CD4-positive, alpha-beta T cell treated with Interleukin-15 for 1 hour (primary cell): ENCODE measurements around the gene SPAG8.

Experiments
- DNase-seq: peaks from one replicate; pipeline ENCODE4 v3.0.0-alpha.2; 2020

Gene SPAG8

DNA sequence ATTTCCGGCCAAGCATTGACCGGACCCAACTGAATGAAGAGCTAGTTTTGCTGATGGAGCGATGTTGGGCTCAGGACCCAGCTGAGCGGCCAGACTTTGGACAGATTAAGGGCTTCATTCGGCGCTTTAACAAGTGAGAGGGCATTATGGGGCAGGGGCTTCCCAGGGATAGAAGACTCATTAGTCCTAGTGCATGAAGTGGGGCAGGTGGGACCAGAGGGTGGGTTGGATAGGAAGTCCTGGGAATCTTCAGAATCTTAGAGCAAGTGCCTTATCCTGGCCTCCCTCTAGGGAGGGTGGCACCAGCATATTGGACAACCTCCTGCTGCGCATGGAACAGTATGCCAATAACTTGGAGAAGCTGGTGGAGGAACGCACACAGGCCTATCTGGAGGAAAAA lies 6.0 kb downstream of the SPAG8 start:
- DNase-seq = no peak

DNA sequence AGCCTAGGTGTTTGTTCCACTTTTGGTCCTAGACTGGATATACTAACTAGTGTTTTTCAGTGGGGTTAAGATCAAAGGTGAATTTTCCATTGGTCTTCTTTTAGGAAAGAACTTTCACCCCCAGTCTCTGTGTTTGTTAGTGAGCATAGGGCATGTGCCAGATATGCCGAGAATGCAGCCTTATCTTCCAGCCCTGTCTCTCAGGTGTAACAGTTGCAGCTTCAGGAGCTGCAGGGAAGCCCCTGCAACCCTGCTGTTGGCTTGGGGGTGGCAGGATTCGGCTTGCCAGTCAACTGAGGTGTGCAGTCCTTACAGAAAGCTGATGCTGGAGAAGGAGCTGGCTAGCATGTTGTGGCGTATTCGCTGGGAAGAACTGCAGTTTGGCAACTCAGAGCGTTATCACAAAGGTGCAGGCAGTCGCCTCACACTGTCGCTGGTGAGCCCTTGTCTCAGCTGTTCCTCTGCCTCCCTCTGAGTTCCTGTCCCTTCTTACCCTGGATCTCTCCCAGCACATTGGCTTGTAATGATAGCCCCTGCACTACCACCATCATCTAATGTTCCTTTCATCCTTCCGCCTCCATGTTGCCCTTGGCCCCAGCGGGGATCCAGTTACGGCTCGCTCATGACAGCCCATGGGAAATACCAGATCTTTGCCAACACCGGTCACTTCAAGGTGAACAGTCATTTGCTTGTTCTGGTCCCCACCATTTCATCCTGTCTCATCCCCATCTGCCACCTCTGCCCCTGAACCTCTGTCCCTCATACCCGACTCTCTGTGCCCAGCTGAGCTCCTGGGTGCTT lies 10.5 kb downstream of the SPAG8 start:
- no peak for DNase-seq

DNA sequence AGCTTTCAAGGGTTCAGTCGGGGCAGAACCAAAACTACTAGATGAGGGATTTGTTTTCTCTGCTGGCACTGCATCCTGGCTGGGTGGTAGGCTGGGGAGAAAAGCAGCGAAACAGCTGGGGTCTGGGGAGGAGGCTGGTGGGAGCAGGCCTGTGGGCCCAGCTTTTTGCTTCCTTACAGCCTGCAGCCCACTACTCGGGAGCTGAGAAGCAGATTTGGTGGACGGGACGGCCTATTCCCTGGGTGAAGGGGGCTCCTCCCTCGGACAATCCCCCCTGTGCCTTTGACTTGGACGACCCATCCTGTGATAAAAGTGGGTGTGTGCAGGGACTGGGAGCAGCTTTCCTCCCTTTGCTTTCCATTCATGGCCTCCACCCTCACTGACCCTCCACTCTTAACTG lies 11.5 kb downstream of the SPAG8 start:
- DNase-seq = no peak

DNA sequence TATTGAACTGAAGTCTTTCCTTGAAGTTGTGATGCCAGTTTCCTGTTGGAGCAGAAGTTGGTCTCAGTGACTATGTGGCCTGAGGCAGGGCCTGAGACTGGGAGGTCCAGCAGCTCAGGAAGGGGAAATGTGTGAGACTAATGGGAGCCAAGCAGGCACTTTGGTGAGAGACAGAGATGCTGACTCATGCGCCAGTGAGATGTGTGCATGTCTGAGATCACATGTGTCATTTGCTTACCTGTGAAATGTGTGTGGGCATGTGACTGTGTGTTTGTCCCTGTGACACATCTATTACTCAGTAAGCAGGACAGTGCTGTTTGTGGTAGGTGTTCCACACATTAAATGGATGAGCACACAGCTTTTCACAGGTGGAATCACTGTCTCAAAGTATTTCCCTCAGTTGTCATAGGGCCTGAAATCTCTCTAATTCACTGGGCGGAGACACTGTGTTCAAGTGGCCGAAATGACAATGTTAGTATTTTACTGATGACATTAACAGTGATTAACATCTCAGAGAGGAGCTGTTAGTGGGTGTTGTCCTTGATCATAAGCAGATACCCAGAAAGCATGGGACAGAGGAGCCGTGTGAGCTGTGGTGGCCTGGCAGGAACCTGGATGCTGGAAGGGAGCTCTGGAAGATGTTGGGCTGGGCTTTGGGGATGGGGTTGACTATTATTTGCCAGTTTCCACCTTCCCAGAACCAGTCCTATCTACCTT lies 13.2 kb downstream of the SPAG8 start:
- no peak for DNase-seq

DNA sequence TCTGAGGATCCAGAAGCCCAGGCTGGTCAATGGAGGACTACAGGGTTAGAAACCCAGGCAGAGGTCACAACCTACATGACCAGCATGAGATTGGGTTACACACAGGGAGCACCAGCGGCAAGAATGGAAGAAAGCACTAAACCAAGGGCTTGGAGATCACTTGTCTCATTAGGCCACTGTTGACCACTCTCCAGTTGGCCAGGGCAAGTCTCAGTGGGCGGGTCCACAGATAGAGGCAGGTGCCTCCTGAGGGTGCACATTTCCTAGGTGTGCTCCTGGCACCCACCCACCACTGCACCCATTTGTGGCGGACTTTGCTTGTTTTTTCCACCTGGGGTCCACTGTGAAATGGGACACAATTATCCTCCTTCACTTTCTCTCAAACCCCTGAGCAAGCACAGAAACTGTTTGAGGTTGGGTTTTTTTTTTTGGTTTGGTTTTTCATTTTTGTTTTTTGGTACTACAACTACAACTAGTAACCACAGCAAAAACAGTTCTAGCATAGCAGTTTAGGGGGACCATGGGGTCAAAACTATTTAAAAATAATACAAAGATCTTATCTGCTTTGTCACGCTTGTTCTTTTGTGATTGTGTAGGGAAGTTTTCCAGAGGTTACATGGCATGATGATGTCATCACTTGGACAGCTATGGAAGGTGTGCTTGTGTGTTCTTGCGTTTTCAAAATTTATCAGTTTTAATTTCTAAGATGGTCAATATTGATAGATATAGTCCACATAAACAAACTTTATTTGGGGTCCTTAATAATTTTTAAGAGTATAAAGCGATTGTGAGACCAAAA lies 14.6 kb downstream of the SPAG8 start:
- DNase-seq = no peak

- no peak for DNase-seq
Observed at GRCh38 chr9:35795695-35796094, 16.4 kb downstream of the SPAG8 start.

DNA sequence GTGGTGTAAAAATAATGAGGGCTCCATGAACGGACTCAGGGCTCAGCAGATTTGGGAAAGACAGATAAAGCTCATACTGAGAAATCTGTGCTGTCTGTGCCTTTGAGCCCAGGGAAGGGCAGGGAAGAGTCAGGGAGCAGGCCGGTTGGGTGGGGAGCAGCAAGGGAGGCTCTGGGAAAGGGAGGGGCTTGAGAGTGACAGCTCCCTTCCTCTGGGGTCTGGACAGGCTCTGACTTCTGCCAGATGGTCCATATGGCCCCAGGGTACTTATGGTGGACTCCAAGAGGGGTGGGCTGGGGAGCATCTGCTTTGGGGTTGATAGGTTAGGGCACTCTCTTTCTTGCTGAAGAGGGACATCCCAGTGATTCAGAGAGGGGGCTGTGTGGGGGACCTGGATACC lies 18.6 kb downstream of the SPAG8 start:
- no peak for DNase-seq

DNA sequence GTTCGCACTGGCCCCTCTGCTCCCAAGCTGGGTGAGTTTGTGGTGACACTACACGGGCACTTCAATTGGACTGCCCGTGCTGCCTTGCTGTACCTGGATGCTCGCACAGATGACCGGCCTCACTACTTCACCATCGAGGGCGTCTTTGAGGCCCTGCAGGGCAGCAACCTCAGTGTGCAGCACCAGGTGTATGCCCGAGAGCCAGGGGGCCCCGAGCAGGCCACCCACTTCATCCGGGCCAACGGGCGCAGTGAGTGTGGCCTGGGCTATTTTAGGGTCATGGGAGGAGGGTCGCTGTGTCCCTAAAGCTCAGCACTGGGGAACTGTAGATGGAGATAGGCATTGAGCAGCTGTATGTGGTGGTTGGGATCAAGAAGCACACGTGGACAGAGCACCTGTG lies 19.2 kb downstream of the SPAG8 start:
- no peak for DNase-seq

- no peak for DNase-seq
Observed at GRCh38 chr9:35792024-35792813, 19.8 kb downstream of the SPAG8 start.

GRCh38 chr9:35791297-35791921 lies 20.7 kb downstream of the SPAG8 start, which contains the start of gene NPR2:
Gene NPR2 (plus strand): TSS chr9:35791591. CDS start chr9:35792409, 818 bp downstream.
- no peak for DNase-seq

DNA sequence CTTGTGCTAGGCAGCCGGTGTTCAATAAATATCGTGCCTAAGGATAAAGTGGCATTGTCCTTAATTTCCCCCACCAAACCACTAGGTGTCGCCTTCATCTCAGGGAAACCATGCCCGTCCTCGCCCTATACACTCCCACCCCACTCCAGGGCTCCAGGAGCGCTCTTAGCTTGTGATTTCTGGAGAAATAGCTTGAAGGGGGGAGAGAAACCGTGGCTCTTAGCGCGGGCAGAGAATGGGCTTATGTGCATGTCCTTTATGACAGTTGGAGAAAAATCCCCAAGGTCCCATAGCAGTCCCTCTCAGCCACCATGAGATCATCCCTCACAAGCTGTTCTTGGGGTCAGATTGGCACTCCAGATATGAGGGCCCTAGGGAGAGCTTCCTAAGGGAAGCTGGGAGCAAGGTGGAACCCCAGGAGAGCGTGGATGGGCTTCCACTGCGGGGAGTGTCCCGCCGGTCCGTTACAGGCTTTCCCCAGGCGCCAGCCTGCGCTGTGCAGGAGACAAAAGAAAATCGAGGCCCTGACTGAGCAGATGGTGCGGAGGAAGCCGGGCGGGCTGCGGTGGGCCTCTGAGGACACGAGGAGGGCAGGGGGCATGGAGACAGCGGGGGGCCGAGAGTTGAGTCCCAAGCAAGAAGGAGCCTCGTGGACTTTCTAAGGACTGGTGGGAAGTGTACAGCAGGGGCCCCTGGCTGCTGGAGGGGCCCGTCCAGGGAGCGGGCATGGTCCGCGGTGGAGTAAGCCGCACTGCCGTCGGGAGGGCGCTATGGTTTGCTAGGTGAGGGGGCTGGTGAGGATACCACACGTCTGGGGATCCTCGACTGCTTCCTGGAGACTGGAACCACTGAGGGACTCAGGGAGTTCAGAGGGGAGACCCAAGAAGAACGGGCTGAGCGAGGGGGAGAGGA lies 21.4 kb downstream of the SPAG8 start:
- peak; percentile 59 for DNase-seq

- no peak for DNase-seq
Observed at GRCh38 chr9:35790025-35790384, 22.1 kb downstream of the SPAG8 start.

GRCh38 chr9:35789541-35789940 lies 22.5 kb downstream of the SPAG8 start:
- DNase-seq = no peak

DNA sequence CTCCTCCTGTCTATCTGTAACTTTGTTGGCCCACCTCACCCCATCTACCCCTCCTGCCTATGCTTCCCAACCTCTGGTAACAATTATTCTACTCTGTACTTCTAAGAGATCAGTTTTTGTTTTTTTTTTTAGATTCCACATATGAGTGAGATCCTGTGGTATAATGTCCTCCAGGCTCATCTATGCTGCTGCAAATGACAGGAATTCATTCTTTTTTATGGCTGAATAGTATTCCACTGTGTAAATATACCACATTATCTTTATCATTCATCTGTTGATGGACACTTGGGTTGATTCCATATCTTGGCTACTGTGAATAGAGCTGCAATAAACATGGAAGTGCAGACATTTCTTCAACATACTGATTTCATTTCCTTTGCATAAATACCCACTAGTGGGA lies 28.6 kb downstream of the SPAG8 start:
- DNase-seq = no peak

DNA sequence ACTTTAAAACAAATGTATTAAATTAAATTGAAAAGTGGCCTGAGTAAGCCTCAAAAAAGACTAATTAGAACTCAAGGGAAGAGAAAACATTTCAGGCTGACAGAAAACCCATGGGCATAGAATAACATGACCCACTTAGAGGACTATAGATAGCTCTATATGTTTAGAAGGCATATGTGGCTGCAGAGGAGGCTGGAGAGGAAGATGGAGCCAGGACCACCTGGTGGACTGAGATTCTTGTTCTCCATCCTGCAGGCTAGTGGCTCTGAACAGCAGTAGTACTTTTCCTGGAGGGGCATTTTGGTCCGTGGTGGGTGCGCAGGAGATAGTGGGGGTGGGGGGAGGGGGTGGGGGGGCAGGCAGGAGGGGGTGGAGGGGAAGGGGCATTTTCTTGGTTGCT lies 31.0 kb downstream of the SPAG8 start:
- no peak for DNase-seq

DNA sequence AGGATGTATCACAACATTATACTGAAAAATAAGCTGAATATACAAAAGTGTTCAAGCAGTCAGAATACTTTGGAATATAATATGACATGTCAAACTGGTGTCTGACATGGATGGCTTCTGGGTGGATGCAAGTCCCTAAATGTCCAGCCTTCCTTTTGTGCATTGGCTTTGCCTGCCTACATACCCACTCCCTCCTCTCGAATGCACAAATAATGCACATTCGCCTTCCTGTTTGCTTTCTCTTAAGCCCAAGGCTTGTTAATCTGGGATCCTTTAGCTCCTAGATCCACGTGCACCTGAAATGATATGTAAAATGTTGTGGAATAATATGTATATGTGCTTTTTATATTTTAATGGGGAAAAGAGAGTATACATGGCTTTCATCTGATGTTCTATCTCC lies 33.6 kb downstream of the SPAG8 start:
- DNase-seq = no peak

GRCh38 chr9:35776018-35776417 lies 36.0 kb downstream of the SPAG8 start:
- DNase-seq = no peak

GRCh38 chr9:35774907-35775635 lies 37.0 kb downstream of the SPAG8 start:
- DNase-seq = no peak

DNA sequence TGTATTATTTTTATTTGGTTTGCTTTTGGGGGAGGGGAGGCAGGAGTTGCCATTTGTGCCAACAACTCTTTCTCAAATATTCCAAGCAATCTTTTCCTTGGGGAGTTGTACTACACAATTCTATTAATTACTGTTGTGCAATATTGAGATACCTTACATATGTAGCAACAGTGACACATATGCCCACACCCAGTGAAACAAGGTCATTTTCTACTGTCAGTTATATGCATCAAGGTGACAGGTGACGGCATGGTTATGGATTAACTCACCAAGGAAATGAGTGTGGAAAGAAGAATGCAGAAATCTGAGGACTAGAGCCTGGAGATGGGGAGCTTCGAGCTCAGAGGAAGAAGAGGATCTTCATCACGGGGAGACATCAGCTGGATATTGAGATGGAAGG lies 40.1 kb downstream of the SPAG8 start:
- no peak for DNase-seq

- DNase-seq = no peak
Observed at GRCh38 chr9:35771534-35771933, 40.5 kb downstream of the SPAG8 start.

DNA sequence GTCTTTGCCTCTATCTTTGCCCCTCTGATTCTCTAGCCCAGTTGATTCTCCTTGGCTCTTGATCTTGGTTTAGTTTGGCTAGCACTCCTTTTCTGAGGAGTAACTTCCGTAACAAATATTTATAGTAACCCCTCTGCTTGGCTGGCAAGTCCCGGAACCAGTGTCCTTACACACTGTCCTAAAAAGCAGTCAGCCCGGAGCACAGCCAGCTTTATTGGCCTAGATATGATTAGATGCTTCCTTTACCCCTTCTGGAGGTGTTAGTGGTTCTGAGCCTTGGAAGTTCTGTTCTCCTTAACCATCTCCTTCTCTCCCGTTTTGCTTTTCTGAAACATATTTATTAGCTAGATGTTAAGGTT lies 41.0 kb downstream of the SPAG8 start:
- DNase-seq = no peak
